GM18505 (cell line): ENCODE data around the gene GTF3A.
"Not testable (repeated sequence)": the region's sequence is repeated elsewhere in the genome, so short reads cannot be mapped to it uniquely, and the experiment has no call there.

Source experiments
- ATAC-seq: cut with Tn5 transposase; IDR thresholded peaks from one replicate; pipeline ENCODE4 v1.9.1; 2021; ENCODE audit not compliant: unreplicated experiment
- POLR2A ChIP-seq: IDR thresholded peaks from 4 replicates; pipeline ENCODE4 v1.6.1; 2011; ENCODE audit warnings: borderline replicate concordance; ENCODE audit not compliant: insufficient read depth, insufficient read length; ENCODE audit errors: extremely low read depth

The GTF3A gene

GRCh38 chr13:27395007-27395510 lies 29.4 kb upstream of the GTF3A start:
- no peak for ATAC-seq
- no peak for TF ChIP-seq POLR2A

GRCh38 chr13:27396252-27396846 lies 28.1 kb upstream of the GTF3A start:
- no peak for ATAC-seq
- no peak for TF ChIP-seq POLR2A

GRCh38 chr13:27398360-27398759 lies 26.1 kb upstream of the GTF3A start:
- ATAC-seq, result no peak
- TF ChIP-seq POLR2A, result no peak

- not testable (repeated sequence) for ATAC-seq
Measured at GRCh38 chr13:27400405-27400804, 24.0 kb upstream of the GTF3A start.

GRCh38 chr13:27401210-27401609 lies 23.2 kb upstream of the GTF3A start:
- no peak for TF ChIP-seq POLR2A
- no peak for ATAC-seq

GRCh38 chr13:27403203-27403678 lies 21.2 kb upstream of the GTF3A start:
- TF ChIP-seq POLR2A, result no peak
- no peak for ATAC-seq

GRCh38 chr13:27403727-27404385 lies 20.6 kb upstream of the GTF3A start:
- no peak for TF ChIP-seq POLR2A
- no peak for ATAC-seq

GRCh38 chr13:27404680-27405079 lies 19.7 kb upstream of the GTF3A start:
- ATAC-seq, result no peak
- no peak for TF ChIP-seq POLR2A

- ATAC-seq, result no peak
- TF ChIP-seq POLR2A, result no peak
Measured at GRCh38 chr13:27405546-27406134, 18.8 kb upstream of the GTF3A start.

GRCh38 chr13:27406178-27406939 lies 18.1 kb upstream of the GTF3A start:
- ATAC-seq, result no peak
- TF ChIP-seq POLR2A, result no peak

- no peak for ATAC-seq
- no peak for TF ChIP-seq POLR2A
Measured at GRCh38 chr13:27408074-27408473, 16.3 kb upstream of the GTF3A start.

GRCh38 chr13:27409013-27409412 lies 15.4 kb upstream of the GTF3A start:
- no peak for TF ChIP-seq POLR2A
- no peak for ATAC-seq

GRCh38 chr13:27411341-27411740 lies 13.1 kb upstream of the GTF3A start:
- TF ChIP-seq POLR2A, result no peak
- ATAC-seq, result no peak

- no peak for TF ChIP-seq POLR2A
- ATAC-seq, result no peak
Measured at GRCh38 chr13:27415116-27415515, 9.3 kb upstream of the GTF3A start.

GRCh38 chr13:27419328-27419727 lies 5.1 kb upstream of the GTF3A start:
- TF ChIP-seq POLR2A, result no peak

More at GRCh38 chr13:27419328-27419727, 5.1 kb upstream of the GTF3A start:
- no peak for ATAC-seq
